Islet of Langerhans (tissue), 1 donor: ENCODE measurements around the gene RSAD2.
A peak's percentile ranks its signal among the peaks of the same experiment; 100 is the strongest.

Source experiments
- FAIRE-seq: peaks from one replicate; lab custom pipeline; 2011; peaks lifted over from hg19 to GRCh38; lab: Jason Lieb, UNC

Gene RSAD2

DNA sequence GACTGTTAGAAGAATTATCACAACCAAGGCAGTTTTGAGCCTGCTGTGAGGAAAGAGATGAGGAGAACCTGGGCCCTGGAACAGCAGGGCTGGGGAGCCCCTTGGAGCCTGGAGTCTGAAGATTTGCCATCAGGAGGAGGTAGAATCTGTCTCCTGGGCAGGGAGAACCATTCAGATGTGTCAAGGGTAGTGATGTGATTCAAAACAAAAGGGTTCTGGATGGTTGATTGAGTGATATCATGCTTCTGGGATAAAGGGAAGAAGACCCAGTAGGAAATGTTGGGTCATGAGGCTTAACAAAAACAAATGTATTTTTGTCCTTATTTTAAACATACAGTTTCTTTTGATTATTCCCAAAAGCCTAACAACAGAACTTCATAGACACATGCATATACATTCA lies 68.2 kb downstream of the RSAD2 start:
- FAIRE-seq = no peak

DNA sequence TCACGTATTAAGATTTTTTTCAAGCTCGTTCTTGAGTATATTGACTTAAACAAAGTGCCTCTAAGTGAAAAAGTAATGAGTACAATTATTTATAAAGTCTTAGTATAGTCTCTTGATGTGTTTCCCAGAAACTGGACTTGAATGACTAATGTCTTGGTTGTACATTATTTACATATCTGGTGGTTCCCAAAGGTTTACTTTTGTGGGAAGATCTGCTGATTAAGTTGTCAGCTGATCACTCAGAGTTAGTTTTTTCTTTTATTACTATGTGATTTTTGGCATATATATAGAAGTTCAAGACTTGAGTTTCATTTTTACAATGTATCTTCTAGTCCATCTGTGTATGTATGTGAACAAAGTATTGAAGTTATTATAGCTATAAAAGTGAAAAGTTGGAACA lies 69.1 kb downstream of the RSAD2 start:
- peak; percentile 30 for FAIRE-seq
